ENCODE data around the gene PMEPA1. TPM values are rescaled to one million over a fixed set of nuclear protein-coding genes. Genes with fewer than 3 reads are reported as not detected.

Gene PMEPA1
- total RNA-seq (10 to 100 TPM in 1 of 4 donors, 1 to 10 TPM in 3; 3.9 to 23.3 (median 7.5) TPM), polyA plus RNA-seq (10 to 100 TPM in 1 of 3 donors, 1 to 10 TPM in 2; 3.6 to 16.8 (median 6.5) TPM)

GRCh38 chr20:57709823-57710799 lies at the start of gene PMEPA1:
PMEPA1 (minus strand) TSS chr20:57710015; CDS start chr20:57709582, 433 bp downstream.
- DNase-seq: peak; percentile 98
- no peaks in the 10 kb centered on the region for H3K27me3 ChIP-seq
- H3K9me3 ChIP-seq: no peaks in the 10 kb centered on the region
- no peaks in the 10 kb centered on the region for H3K36me3 ChIP-seq
- 1% methylated on average over 92 of the region's 92 CpGs for WGBS, 2 donors
- TF ChIP-seq POLR2A (IDR thresholded peaks at IDR 0.05) (peak; percentile 58 to 61), CTCF (IDR thresholded peaks at IDR 0.05) (peak in 1 of 4 experiments; percentile 13), POLR2AphosphoS5 (IDR thresholded peaks at IDR 0.05) (peak; percentile 93 to 98 (median 95)), EP300 (IDR thresholded peaks at IDR 0.05) (peak in 2 of 4 donors; percentile 30 to 55)
- peaks cover 0 to 64% (median 45%) of the 10 kb centered on the region in 4 donors for H3K4me1 ChIP-seq
- intact Hi-C loops (cut with DNase I): loop anchor here (2.0 to 10.0 kb wide), 2 partner anchors 39 to 325 kb away; no protein-coding TSS in a partner anchor
- H3K27ac ChIP-seq: peak within 1 kb of the TSS; percentile 83 to 96 (median 92)
- H3K4me3 ChIP-seq: peak within 1 kb of the TSS; percentile 71 to 94 (median 82)

GRCh38 chr20:57757767-57758166 lies 48.0 kb upstream of the PMEPA1 start:
- Histone ChIP-seq H3K27ac (no peak overlapping the region), H3K4me1 (peaks cover 0 to 7% (median 0%) of the 10 kb centered on the region in 4 donors), H3K4me3 (no peak overlapping the region), H3K27me3 (no peaks in the 10 kb centered on the region), H3K9me3 (peaks cover 0 to 3% (median 0%) of the 10 kb centered on the region in 4 donors), H3K36me3 (no peaks in the 10 kb centered on the region)
- TF ChIP-seq POLR2AphosphoS5 (IDR thresholded peaks at IDR 0.05) (no peak), POLR2A (IDR thresholded peaks at IDR 0.05) (no peak), EP300 (IDR thresholded peaks at IDR 0.05) (no peak), CTCF (IDR thresholded peaks at IDR 0.05) (no peak)
- WGBS, 2 donors: 66 to 67% methylated on average over 1 of the region's 1 CpG
- no peak for DNase-seq
- intact Hi-C loops (cut with DNase I): no loop called here

GRCh38 chr20:57756921-57757320 lies 47.1 kb upstream of the PMEPA1 start:
- intact Hi-C loops (cut with DNase I): no loop called here
- no peaks in the 10 kb centered on the region for H3K36me3 ChIP-seq
- peaks cover 0 to 7% (median 0%) of the 10 kb centered on the region in 4 donors for H3K4me1 ChIP-seq
- H3K9me3 ChIP-seq: peaks cover 0 to 3% (median 0%) of the 10 kb centered on the region in 4 donors
- no peak overlapping the region for H3K4me3 ChIP-seq
- H3K27ac ChIP-seq: no peak overlapping the region
- no peak for TF ChIP-seq POLR2AphosphoS5 (IDR thresholded peaks at IDR 0.05)
- no peak for TF ChIP-seq POLR2A (IDR thresholded peaks at IDR 0.05)
- TF ChIP-seq CTCF (IDR thresholded peaks at IDR 0.05): no peak
- no peak for TF ChIP-seq EP300 (IDR thresholded peaks at IDR 0.05)
- peak; percentile 11 for DNase-seq
- no peaks in the 10 kb centered on the region for H3K27me3 ChIP-seq
- 94 to 95% methylated on average over 4 of the region's 4 CpGs for WGBS, 2 donors

- Histone ChIP-seq H3K27ac (no peak overlapping the region), H3K36me3 (no peaks in the 10 kb centered on the region), H3K4me3 (no peak overlapping the region), H3K9me3 (peaks cover 0 to 3% (median 0%) of the 10 kb centered on the region in 4 donors), H3K4me1 (peaks cover 0 to 7% (median 0%) of the 10 kb centered on the region in 4 donors), H3K27me3 (no peaks in the 10 kb centered on the region)
- no peak for TF ChIP-seq POLR2AphosphoS5 (IDR thresholded peaks at IDR 0.05)
- no peak for TF ChIP-seq POLR2A (IDR thresholded peaks at IDR 0.05)
- no peak for TF ChIP-seq CTCF (IDR thresholded peaks at IDR 0.05)
- TF ChIP-seq EP300 (IDR thresholded peaks at IDR 0.05): no peak
- 97 to 99% methylated on average over 4 of the region's 4 CpGs for WGBS, 2 donors
- intact Hi-C loops (cut with DNase I): no loop called here
- DNase-seq: peak; percentile 26
Observed at GRCh38 chr20:57756213-57756612, 46.4 kb upstream of the PMEPA1 start.
